Measurements from ENCODE around the gene CEP295NL.

The CEP295NL gene

DNA sequence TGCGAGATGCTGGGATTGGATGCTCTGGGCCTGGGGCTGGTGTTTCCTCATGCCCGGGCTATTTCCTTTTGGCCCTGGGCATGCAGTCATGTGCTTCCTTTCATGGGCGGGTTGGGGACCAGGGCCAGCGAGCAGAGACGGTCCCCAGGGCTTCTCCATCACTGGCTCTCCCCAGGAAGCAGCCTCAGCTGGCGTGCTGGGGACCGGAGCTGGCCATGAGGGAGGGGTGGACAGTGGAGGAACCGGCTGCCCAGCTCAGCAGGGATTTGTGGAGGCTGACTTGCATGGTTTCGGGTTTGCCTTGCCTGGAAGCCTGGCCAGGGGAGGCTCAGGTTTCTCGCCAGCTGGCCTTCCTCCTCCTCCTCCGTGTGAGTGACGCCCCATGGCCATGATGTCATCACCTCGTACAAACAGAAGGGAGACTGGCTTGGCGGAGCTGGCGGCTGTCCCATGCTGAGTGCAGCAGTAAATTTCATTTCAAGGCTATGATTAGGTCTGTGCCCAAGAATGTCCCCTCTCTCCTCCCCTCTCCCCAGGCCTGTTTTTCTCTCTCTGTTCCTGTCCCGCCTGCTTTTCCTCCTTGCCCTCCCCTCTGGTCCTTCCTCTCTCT is 31.1 kb upstream of the CEP295NL start:
- Mint-ChIP-seq H3K9me3 (no peaks in the 10 kb centered on the region), H3K27me3 (ENCODE audit: low read depth, poor library complexity) (peaks cover 8% of the 10 kb centered on the region), H3K36me3 (ENCODE audit: low read depth) (no peaks in the 10 kb centered on the region), H3K4me1 (peaks cover 38% of the 10 kb centered on the region), H3K4me3 (peak overlapping the region; percentile 35), H3K27ac (peak overlapping the region; percentile 89)
- TF ChIP-seq, protein P1, sequence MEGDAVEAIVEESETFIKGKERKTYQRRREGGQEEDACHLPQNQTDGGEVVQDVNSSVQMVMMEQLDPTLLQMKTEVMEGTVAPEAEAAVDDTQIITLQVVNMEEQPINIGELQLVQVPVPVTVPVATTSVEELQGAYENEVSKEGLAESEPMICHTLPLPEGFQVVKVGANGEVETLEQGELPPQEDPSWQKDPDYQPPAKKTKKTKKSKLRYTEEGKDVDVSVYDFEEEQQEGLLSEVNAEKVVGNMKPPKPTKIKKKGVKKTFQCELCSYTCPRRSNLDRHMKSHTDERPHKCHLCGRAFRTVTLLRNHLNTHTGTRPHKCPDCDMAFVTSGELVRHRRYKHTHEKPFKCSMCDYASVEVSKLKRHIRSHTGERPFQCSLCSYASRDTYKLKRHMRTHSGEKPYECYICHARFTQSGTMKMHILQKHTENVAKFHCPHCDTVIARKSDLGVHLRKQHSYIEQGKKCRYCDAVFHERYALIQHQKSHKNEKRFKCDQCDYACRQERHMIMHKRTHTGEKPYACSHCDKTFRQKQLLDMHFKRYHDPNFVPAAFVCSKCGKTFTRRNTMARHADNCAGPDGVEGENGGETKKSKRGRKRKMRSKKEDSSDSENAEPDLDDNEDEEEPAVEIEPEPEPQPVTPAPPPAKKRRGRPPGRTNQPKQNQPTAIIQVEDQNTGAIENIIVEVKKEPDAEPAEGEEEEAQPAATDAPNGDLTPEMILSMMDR (IDR thresholded peaks at IDR 0.05), result no peak
- DNase-seq, result peak; percentile 82

DNA sequence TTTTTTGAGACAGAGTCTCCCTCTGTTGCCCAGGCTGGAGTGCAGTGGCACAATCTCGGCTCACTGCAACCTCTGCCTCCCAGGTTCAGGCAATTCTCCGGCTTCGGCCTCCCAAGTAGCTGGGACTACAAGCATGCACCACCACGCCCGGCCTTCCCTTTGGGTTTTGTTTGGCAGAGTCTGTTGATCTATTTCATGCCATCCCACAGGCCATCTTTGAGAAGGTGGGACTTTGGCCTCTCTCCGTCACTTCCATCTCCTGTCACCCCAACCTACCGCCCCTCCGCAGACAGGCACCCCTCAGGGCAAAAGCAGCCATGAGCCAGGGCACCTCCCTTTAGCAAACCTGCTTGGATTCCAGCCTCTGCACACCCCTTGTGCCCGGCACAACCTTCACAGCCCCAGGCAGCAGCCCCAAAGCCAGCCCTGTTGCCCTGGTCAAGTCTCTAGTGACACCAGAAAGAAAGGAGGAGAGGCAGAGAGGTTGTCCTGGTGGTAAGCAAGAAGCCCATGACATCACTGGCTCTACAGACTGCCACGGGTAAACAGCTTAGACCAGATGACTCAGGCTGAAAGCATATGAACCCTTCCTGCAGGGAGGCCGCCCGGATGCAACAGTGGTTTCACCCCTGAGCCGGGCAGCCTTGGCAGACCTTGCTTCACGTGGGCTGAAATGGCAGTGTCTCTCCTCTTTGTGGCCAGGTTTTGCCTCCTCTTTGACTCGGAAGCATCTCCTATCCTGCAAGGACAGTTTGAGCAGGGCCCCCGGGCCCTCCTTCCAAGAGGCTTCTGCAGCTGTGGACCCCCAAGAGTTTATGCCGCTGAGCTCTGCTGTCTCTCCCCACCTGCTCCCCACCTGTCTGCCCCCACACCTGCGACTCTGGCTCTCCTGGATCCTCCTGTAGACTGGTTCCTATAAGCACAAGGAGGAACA is 30.3 kb upstream of the CEP295NL start:
- no peak for DNase-seq
- TF ChIP-seq, protein P1 (IDR thresholded peaks at IDR 0.05), result no peak
- Mint-ChIP-seq H3K36me3 (ENCODE audit: low read depth) (no peaks in the 10 kb centered on the region), H3K4me3 (no peak overlapping the region), H3K27me3 (ENCODE audit: low read depth, poor library complexity) (peaks cover 11% of the 10 kb centered on the region), H3K4me1 (peaks cover 44% of the 10 kb centered on the region), H3K9me3 (no peaks in the 10 kb centered on the region), H3K27ac (peak overlapping the region; percentile 34)

DNA sequence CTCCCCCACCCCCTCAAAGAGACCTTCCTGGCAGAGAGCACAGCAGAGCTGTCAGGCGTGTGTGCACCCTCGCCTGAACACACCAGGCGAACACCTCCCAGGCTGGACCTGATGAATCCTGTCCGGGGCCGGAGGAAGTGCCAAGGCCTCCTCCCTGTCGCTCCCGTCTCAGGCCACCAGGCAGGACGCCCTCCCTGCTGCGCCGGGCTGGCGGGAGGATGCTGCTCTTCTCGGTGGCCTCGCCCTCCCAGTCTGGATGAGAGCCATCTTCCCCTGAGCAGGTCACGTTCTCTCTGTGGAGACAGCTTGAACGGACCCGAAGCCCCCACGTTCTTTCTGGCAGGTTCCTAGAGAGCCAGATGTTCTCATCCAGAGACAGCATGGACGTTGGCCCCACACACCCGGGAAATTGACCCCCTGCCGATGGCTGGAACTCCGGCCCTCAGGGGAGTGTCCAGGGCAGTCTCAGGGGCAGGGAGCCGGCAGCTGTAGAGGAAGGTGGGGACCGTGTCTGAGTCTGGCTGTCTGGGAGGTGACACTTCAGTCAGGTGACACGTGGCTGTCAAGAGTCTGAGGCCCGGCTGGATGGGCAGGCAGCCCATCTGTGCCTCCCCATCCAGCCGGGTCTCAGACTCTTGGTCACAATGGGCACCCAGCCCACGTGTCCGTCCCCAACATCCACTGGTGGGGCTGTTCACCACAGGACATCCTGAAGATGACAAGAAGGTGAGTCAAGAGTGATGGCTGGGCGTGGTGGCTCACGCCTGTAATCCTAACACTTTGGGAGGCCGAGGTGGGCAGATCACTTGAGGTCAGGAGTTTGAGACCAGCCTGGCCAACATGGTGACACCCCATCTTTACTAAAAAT is 27.1 kb upstream of the CEP295NL start:
- Mint-ChIP-seq H3K4me3 (no peak overlapping the region), H3K4me1 (peaks cover 53% of the 10 kb centered on the region), H3K9me3 (no peaks in the 10 kb centered on the region), H3K27me3 (ENCODE audit: low read depth, poor library complexity) (peaks cover 23% of the 10 kb centered on the region), H3K27ac (no peak overlapping the region), H3K36me3 (ENCODE audit: low read depth) (no peaks in the 10 kb centered on the region)
- no peak for DNase-seq
- TF ChIP-seq, protein P1 (IDR thresholded peaks at IDR 0.05), result no peak

DNA sequence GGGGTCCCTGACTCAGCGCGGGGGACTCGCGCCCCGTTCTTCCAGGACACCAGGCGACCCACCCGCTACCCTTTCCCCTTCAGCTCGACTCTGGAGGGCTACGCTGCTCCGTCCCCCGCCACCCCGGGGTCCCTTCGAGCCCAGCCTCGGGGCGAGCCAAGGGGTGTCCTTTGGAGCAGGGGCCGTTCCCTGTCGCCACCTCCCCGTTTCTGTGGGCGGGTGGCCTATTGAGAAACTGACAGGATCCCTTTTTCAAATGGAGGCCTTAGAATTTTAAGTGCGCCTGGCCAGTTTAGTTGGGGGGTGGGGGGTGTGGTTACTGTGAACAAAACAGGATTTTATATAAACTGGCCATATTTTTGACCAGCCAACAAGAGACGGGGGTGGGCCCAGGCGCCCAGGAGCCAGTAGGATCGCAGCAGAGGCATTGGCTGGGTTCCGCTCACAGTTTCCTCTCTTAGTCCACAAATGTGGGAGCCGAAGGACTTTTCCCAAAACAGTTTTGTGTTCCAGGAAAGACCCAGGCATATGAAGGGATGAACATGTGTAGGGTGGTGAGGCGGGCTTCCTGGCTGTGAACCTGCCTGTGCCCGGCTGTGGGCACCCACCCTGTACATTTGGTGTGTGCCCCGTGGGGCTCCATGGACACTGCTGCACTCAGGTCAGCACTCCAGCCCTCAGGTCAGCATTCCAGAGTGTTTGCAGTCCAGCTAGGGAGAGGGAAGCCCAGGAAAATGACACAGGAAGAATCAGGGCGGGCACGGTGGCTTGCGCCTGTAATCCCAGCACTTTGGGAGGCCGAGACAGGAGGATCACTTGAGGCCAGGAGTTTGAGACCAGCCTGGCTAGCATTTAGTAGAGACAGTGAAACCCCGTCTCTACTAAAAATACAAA is 22.9 kb upstream of the CEP295NL start:
- TF ChIP-seq, protein P1 (IDR thresholded peaks at IDR 0.05), result no peak
- peak; percentile 37 for DNase-seq
- Mint-ChIP-seq H3K27me3 (ENCODE audit: low read depth, poor library complexity) (peaks cover 16% of the 10 kb centered on the region), H3K4me3 (peak overlapping the region; percentile 72), H3K36me3 (ENCODE audit: low read depth) (no peaks in the 10 kb centered on the region), H3K27ac (peak overlapping the region; percentile 93), H3K4me1 (peaks cover 58% of the 10 kb centered on the region), H3K9me3 (no peaks in the 10 kb centered on the region)

DNA sequence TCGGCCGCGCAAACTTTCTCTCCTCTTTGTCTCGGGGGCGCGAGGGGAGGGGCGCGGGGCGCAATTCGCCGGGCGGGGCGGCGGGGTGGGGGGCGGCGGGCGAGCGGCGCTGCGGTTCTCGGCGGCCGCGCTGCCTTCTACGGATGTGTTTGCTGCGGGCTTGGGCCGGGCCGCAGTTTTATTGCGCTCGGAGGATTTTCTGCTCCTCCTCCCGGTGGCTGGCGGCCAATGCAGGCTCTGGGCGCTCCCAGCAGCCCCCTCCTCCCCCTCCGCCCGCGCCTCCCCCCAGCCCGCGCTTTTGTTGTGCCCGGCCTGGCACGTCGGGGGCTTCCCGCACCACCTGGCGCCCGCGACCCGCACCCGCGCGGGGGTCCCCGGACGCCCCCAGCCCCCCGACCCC is 22.2 kb upstream of the CEP295NL start, which contains the start of gene TIMP2:
TIMP2 (minus strand) TSS at position 154 of the 400 bp plus-strand sequence. CDS start 299 bp downstream, outside the sequence.
- H3K27me3 Mint-ChIP-seq (ENCODE audit: low read depth, poor library complexity), result peaks cover 16% of the 10 kb centered on the region
- H3K27ac Mint-ChIP-seq, result peak within 1 kb of the TSS; percentile 93
- TF ChIP-seq, protein P1 (IDR thresholded peaks at IDR 0.05), result no peak
- no peaks in the 10 kb centered on the region for H3K9me3 Mint-ChIP-seq
- no peaks in the 10 kb centered on the region for H3K36me3 Mint-ChIP-seq (ENCODE audit: low read depth)
- peaks cover 65% of the 10 kb centered on the region for H3K4me1 Mint-ChIP-seq
- H3K4me3 Mint-ChIP-seq, result peak within 1 kb of the TSS; percentile 83
- DNase-seq, result peak; percentile 89

Data from nephron progenitor cell (in vitro differentiated cells).